Measurements from ENCODE around the gene TMSB15A. TPM values are rescaled to one million over a fixed set of nuclear protein-coding genes. Genes with fewer than 3 reads are reported as not detected.
A peak's percentile ranks its signal among the peaks of the same experiment; 100 is the strongest.
"Not testable (repeated sequence)": the region's sequence is repeated elsewhere in the genome, so short reads cannot be mapped to it uniquely, and the experiment has no call there.

TMSB15A gene
- polyA plus RNA-seq, 1 experiment, result 35.6 TPM

- peak overlapping the region; percentile 48 for H3K4me3 ChIP-seq (ENCODE audit: low read depth, low read length)
- CTCF ChIA-PET, result no interaction called here
- no peak for DNase-seq (ENCODE audit: low read depth, low spot score)
- POLR2A ChIA-PET, result no interaction called here
- H3K27ac ChIP-seq (ENCODE audit: low read depth, low read length), result no peak overlapping the region
- TF ChIP-seq CTCF (IDR thresholded peaks at IDR 0.05; ENCODE audit: low read depth, low read length), result no peak
- H3K27me3 ChIP-seq (ENCODE audit: control insufficient read depth, insufficient read depth, low read length), result no peaks in the 10 kb centered on the region
- H3K9me3 ChIP-seq (ENCODE audit: control insufficient read depth, insufficient read depth, low read length), result no peaks in the 10 kb centered on the region
Measured at GRCh38 chrX:102546828-102547493, 30.4 kb upstream of the TMSB15A start.

GRCh38 chrX:102546175-102546574 lies 29.6 kb upstream of the TMSB15A start:
- H3K27me3 ChIP-seq (ENCODE audit: control insufficient read depth, insufficient read depth, low read length); CTCF ChIA-PET; POLR2A ChIA-PET; DNase-seq (ENCODE audit: low read depth, low spot score); H3K4me3 ChIP-seq (ENCODE audit: low read depth, low read length); H3K27ac ChIP-seq (ENCODE audit: low read depth, low read length); H3K9me3 ChIP-seq (ENCODE audit: control insufficient read depth, insufficient read depth, low read length): not testable (repeated sequence)

- no peak for TF ChIP-seq CTCF (IDR thresholded peaks at IDR 0.05; ENCODE audit: low read depth, low read length)
- Histone ChIP-seq H3K4me3 (ENCODE audit: low read depth, low read length) (no peak overlapping the region), H3K9me3 (ENCODE audit: control insufficient read depth, insufficient read depth, low read length) (no peaks in the 10 kb centered on the region), H3K27me3 (ENCODE audit: control insufficient read depth, insufficient read depth, low read length) (no peaks in the 10 kb centered on the region), H3K27ac (ENCODE audit: low read depth, low read length) (no peak overlapping the region)
- ChIA-PET POLR2A (no interaction called here), CTCF (no interaction called here)
- DNase-seq (ENCODE audit: low read depth, low spot score), result no peak
Measured at GRCh38 chrX:102535958-102536357, 19.4 kb upstream of the TMSB15A start.

- no peaks in the 10 kb centered on the region for H3K9me3 ChIP-seq (ENCODE audit: control insufficient read depth, insufficient read depth, low read length)
- no peak overlapping the region for H3K27ac ChIP-seq (ENCODE audit: low read depth, low read length)
- no peaks in the 10 kb centered on the region for H3K27me3 ChIP-seq (ENCODE audit: control insufficient read depth, insufficient read depth, low read length)
- TF ChIP-seq CTCF (IDR thresholded peaks at IDR 0.05; ENCODE audit: low read depth, low read length), result 0 out of 2 replicates have a peak, but pooled peaks have one; percentile 19
- CTCF ChIA-PET, result interaction anchor here (0.7 to 1.3 kb wide), 3 partner anchors 174 to 349 kb away, joined by 4 to 6 read pairs (median 4); no protein-coding TSS in a partner anchor
- DNase-seq (ENCODE audit: low read depth, low spot score), result no peak
- POLR2A ChIA-PET, result no interaction called here
- no peak overlapping the region for H3K4me3 ChIP-seq (ENCODE audit: low read depth, low read length)
Measured at GRCh38 chrX:102517326-102517725, 787 bp upstream of the TMSB15A start.

- H3K27ac ChIP-seq (ENCODE audit: low read depth, low read length), result no peak overlapping the region
- no peak for DNase-seq (ENCODE audit: low read depth, low spot score)
- no peaks in the 10 kb centered on the region for H3K27me3 ChIP-seq (ENCODE audit: control insufficient read depth, insufficient read depth, low read length)
- POLR2A ChIA-PET, result no interaction called here
- H3K4me3 ChIP-seq (ENCODE audit: low read depth, low read length), result no peak overlapping the region
- H3K9me3 ChIP-seq (ENCODE audit: control insufficient read depth, insufficient read depth, low read length), result no peaks in the 10 kb centered on the region
- CTCF ChIA-PET, result no interaction called here
- no peak for TF ChIP-seq CTCF (IDR thresholded peaks at IDR 0.05; ENCODE audit: low read depth, low read length)
Measured at GRCh38 chrX:102514536-102514935, 2.0 kb downstream of the TMSB15A start.

Measured in AG04450 (cell line).